GM23248 (cell line): ENCODE data around the gene PLEKHJ1. TPM values are rescaled to one million over a fixed set of nuclear protein-coding genes. Genes with fewer than 3 reads are reported as not detected.
A peak's percentile ranks its signal among the peaks of the same experiment; 100 is the strongest.

Source experiments
- DNase-seq: peaks from one replicate; pipeline ENCODE4 v3.0.0-alpha.2; 2015
- H2AFZ ChIP-seq: fragments of 200-600 bp; sonication (generic); 2 replicates; pipeline ENCODE4 v1.6.1; 2016; ENCODE audit warnings: antibody characterized with exemption
- H3F3A ChIP-seq: fragments of 200-600 bp; sonication (generic); 2 replicates; pipeline ENCODE4 v1.6.1; 2016; ENCODE audit warnings: mild to moderate bottlenecking, antibody characterized with exemption, mixed run types; ENCODE audit not compliant: insufficient read depth
- H3K27ac ChIP-seq: fragments of 200-600 bp; sonication (generic); 2 replicates; pipeline ENCODE4 v1.5.1; 2016; ENCODE audit warnings: mild to moderate bottlenecking
- H3K27me3 ChIP-seq: fragments of 200-600 bp; sonication (generic); replicated peaks from 2 replicates; pipeline ENCODE4 v1.6.1; 2016; ENCODE audit warnings: mild to moderate bottlenecking; ENCODE audit not compliant: insufficient read depth
- H3K36me3 ChIP-seq: fragments of 200-600 bp; sonication (generic); 2 replicates; pipeline ENCODE4 v1.6.1; 2016; ENCODE audit warnings: low read depth, mild to moderate bottlenecking
- H3K4me1 ChIP-seq: fragments of 200-600 bp; sonication (generic); 2 replicates; pipeline ENCODE4 v1.6.1; 2016; ENCODE audit warnings: mild to moderate bottlenecking; ENCODE audit not compliant: insufficient read depth
- H3K4me2 ChIP-seq: fragments of 200-600 bp; sonication (generic); one replicate; pipeline ENCODE4 v1.6.1; 2016; ENCODE audit warnings: mild to moderate bottlenecking; ENCODE audit not compliant: unreplicated experiment
- H3K4me3 ChIP-seq: fragments of 200-600 bp; sonication (generic); 2 replicates; pipeline ENCODE4 v1.5.1; 2016; ENCODE audit warnings: mild to moderate bottlenecking
- H3K79me2 ChIP-seq: fragments of 200-600 bp; sonication (generic); 2 replicates; pipeline ENCODE4 v1.6.1; 2016; ENCODE audit warnings: mild to moderate bottlenecking; ENCODE audit not compliant: insufficient read depth
- H3K9ac ChIP-seq: fragments of 200-600 bp; sonication (generic); 2 replicates; pipeline ENCODE4 v1.6.1; 2016; ENCODE audit warnings: mild to moderate bottlenecking
- H3K9me2 ChIP-seq: fragments of 200-600 bp; sonication (generic); 2 replicates; pipeline ENCODE4 v1.6.1; 2016; ENCODE audit warnings: mixed run types, mild to moderate bottlenecking, moderate library complexity; ENCODE audit not compliant: insufficient read depth
- H3K9me3 ChIP-seq: fragments of 200-600 bp; sonication (generic); one replicate; pipeline ENCODE4 v1.6.1; 2017; ENCODE audit warnings: low read depth
- H4K20me1 ChIP-seq: fragments of 200-600 bp; sonication (generic); 2 replicates; pipeline ENCODE4 v1.6.0; 2016; ENCODE audit not compliant: insufficient read depth
- EZH2 ChIP-seq: fragments of 200-600 bp; sonication (generic); IDR thresholded peaks from 2 replicates; pipeline ENCODE4 v1.6.1; 2018; ENCODE audit warnings: antibody characterized with exemption, mild to moderate bottlenecking; ENCODE audit not compliant: insufficient read depth, poor library complexity, severe bottlenecking
- EZH2phosphoT487 ChIP-seq: fragments of 200-600 bp; sonication (generic); IDR thresholded peaks from 2 replicates; pipeline ENCODE4 v1.6.1; 2018; ENCODE audit warnings: antibody characterized with exemption, moderate library complexity, mild to moderate bottlenecking, low read depth; ENCODE audit not compliant: insufficient read depth
- WGBS, 2 experiments: methylation state at CpG; one replicate each; pipeline ENCODE4 v1.1.6; 2015 to 2017; ENCODE audit warnings: low lambda C conversion rate in 2 of 2, low coverage in 1 of 2; ENCODE audit errors: missing lambda C conversion rate in 2 of 2; 5-methylcytosine and 5-hydroxymethylcytosine counted together
- in situ Hi-C: fragments of 300-500 bp; cut with MboI; formaldehyde crosslinking; loops from 2 replicates; pipeline ENCODE4 v1.15.0; 2020
- polyA plus RNA-seq: library from polyadenylated mRNA; unstranded; fragments of >200 nt; fragmentation: Nextera tagmentation; extraction: Ambion mirVana; gene quantifications from 2 replicates; pipeline ENCODE4 v1.2.1, GENCODE V29; 2016
- total RNA-seq: library from RNA; depleted of rRNA; stranded (reverse); fragments of >200 nt; shearing (Covaris generic); gene quantifications from 2 replicates; pipeline ENCODE4 v1.2.3, GENCODE V29; 2014

PLEKHJ1 gene
- total and polyA plus RNA-seq, 2 experiments from 2014 or later = 62.3 to 68.3 TPM

GRCh38 chr19:2210206-2210605 lies 25.9 kb downstream of the PLEKHJ1 start:
- Histone ChIP-seq H3F3A (peaks cover 10% of the 10 kb centered on the region; the same call in 1 of the 2 replicates), H3K27ac (no peak overlapping the region), H3K4me1 (peaks cover 14% of the 10 kb centered on the region), H3K27me3 (no peaks in the 10 kb centered on the region), H2AFZ (no peak overlapping the region), H3K9me3 (no peaks in the 10 kb centered on the region), H3K4me2 (no peak overlapping the region), H3K9me2 (no peaks in the 10 kb centered on the region), H3K9ac (no peak overlapping the region), H3K36me3 (no peaks in the 10 kb centered on the region; the same call in 1 of the 2 replicates), H4K20me1 (no peaks in the 10 kb centered on the region), H3K79me2 (peaks cover 35% of the 10 kb centered on the region), H3K4me3 (no peak overlapping the region)
- 89 to 93% methylated on average over 13 to 18 of the region's 21 CpGs for WGBS, 2 experiments
- in situ Hi-C loops = no loop called here
- no peak for DNase-seq
- no peak for TF ChIP-seq EZH2

- Histone ChIP-seq H3F3A (peaks cover 10% of the 10 kb centered on the region; the same call in 1 of the 2 replicates), H3K79me2 (peaks cover 41% of the 10 kb centered on the region), H3K4me1 (peaks cover 14% of the 10 kb centered on the region), H2AFZ (no peak overlapping the region), H3K4me3 (no peak overlapping the region), H3K9me3 (no peaks in the 10 kb centered on the region), H3K36me3 (no peaks in the 10 kb centered on the region; the same call in 1 of the 2 replicates), H3K27me3 (no peaks in the 10 kb centered on the region), H3K9me2 (no peaks in the 10 kb centered on the region), H3K4me2 (no peak overlapping the region), H3K9ac (peak overlapping the region; percentile 63; the same call in 1 of the 2 replicates), H3K27ac (peak overlapping the region; percentile 71), H4K20me1 (no peaks in the 10 kb centered on the region)
- TF ChIP-seq EZH2phosphoT487 (no peak), EZH2 (no peak)
- DNase-seq = no peak
- WGBS, 2 experiments = 93 to 94% methylated on average over 15 of the region's 17 CpGs
- in situ Hi-C loops = no loop called here
Observed at GRCh38 chr19:2209408-2209807, 26.7 kb downstream of the PLEKHJ1 start.

GRCh38 chr19:2208975-2209374 lies 27.2 kb downstream of the PLEKHJ1 start:
- Histone ChIP-seq H4K20me1 (no peaks in the 10 kb centered on the region), H3K4me2 (peak overlapping the region; percentile 62), H3K4me1 (peaks cover 14% of the 10 kb centered on the region), H3F3A (peaks cover 10% of the 10 kb centered on the region; the same call in 1 of the 2 replicates), H3K36me3 (no peaks in the 10 kb centered on the region; the same call in 1 of the 2 replicates), H3K27me3 (no peaks in the 10 kb centered on the region), H3K9me2 (no peaks in the 10 kb centered on the region), H3K9ac (peak overlapping the region; percentile 63), H3K27ac (peak overlapping the region; percentile 71), H3K4me3 (no peak overlapping the region), H2AFZ (no peak overlapping the region), H3K9me3 (no peaks in the 10 kb centered on the region), H3K79me2 (peaks cover 46% of the 10 kb centered on the region)
- in situ Hi-C loops = no loop called here
- no peak for TF ChIP-seq EZH2phosphoT487
- TF ChIP-seq EZH2 = no peak
- WGBS, 2 experiments = 44 to 45% methylated on average over 6 to 10 of the region's 10 CpGs
- DNase-seq = no peak

- Histone ChIP-seq H3K9me2 (no peaks in the 10 kb centered on the region), H3K4me3 (peak overlapping the region; percentile 34; the same call in 1 of the 2 replicates), H4K20me1 (no peaks in the 10 kb centered on the region), H3K4me1 (peaks cover 14% of the 10 kb centered on the region), H3K4me2 (peak overlapping the region; percentile 62), H3K27me3 (no peaks in the 10 kb centered on the region), H3F3A (peaks cover 10% of the 10 kb centered on the region; the same call in 1 of the 2 replicates), H3K9ac (peak overlapping the region; percentile 63), H2AFZ (no peak overlapping the region), H3K36me3 (no peaks in the 10 kb centered on the region; the same call in 1 of the 2 replicates), H3K27ac (peak overlapping the region; percentile 71), H3K79me2 (peaks cover 53% of the 10 kb centered on the region), H3K9me3 (no peaks in the 10 kb centered on the region)
- TF ChIP-seq EZH2phosphoT487 (no peak), EZH2 (no peak)
- DNase-seq = peak; percentile 97
- in situ Hi-C loops = no loop called here
- WGBS, 2 experiments = 17 to 19% methylated on average over 31 to 35 of the region's 36 CpGs
Observed at GRCh38 chr19:2207991-2208860, 27.9 kb downstream of the PLEKHJ1 start.
